HG03135 (cell line): ENCODE measurements around the gene NUAK2.

Source experiments
- ATAC-seq: cut with Tn5 transposase; IDR thresholded peaks from one replicate; pipeline ENCODE4 v1.9.1; 2021; ENCODE audit warnings: mild to moderate bottlenecking, moderate library complexity; ENCODE audit not compliant: unreplicated experiment

The NUAK2 gene

DNA sequence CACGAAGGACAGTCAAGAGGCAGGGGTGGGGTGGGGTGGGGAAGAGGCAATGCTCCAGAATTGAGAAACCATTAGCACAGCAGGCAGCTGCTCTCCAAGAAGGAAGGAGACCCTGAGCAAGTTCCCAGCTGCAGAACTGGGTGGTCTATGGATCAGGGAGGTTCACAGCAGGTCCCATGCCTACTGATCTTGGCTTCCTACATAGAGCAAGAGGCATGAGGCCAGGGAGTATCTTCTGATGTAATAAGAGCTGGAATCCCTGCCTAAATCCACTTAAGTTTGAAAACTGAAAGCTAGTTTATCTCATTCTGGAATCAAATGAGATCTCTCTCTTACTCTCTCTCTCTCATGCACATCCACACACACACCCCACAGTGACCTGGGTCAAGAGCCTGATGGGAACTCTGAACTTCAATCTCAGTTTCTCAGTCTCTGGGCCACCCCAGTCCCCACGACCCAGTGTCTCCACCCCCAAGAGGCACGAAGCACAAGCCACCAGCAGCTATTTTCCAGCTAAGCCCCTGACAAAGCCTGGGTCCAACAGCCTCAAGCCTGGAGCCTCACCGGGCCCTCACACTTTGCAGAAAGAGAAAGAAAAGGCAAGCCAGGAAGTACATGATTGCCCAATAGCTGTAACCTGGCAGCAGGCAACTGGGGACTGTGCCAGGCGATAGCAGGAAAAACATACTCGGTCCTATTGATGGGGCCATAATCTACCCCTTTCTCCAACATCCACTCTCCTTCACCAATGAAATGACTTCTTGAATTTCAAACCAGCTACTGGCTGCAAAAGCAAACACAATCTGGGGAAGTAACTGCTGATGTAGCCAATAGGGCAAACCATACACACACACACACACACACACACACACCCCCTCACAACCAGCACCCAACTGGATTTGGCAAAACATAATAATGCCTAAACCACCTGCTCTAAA is 2.2 kb downstream of the NUAK2 start:
- ATAC-seq, result no peak

DNA sequence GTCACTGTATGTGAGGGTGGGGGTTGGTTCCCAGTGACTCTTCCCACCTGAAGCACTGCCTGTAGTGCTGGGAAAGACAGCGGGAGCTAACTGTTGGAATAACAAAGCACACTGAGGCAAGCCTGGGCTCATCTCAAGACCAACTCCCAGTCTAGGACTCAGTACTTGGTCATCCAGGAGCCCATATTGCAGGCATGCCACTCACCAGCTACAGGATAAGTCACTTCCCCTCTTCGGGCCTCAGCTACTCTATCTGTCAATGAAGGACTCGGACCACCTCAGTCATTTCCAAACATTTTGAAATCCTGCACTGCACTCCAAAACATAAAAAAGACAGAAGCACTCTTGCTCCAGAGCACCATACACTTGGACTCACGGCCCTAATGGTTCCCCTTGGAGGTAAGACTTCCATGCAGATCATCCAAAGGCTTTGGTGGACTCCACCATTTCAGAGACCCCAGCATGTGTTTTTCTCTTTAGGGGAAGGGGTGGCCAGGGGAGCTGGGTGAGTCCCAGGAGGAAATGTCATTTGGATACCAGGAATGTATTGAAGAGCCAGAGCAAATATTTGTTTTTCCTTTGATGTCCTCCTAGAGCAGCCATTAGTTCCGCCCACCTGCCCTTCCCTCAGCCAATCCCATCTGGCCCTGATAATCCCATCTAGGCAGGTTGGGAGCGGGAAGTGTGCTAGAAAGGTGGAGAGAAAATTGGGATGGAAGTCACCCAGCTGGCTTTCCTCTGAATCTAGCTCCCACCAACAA is 3.1 kb downstream of the NUAK2 start:
- no peak for ATAC-seq

DNA sequence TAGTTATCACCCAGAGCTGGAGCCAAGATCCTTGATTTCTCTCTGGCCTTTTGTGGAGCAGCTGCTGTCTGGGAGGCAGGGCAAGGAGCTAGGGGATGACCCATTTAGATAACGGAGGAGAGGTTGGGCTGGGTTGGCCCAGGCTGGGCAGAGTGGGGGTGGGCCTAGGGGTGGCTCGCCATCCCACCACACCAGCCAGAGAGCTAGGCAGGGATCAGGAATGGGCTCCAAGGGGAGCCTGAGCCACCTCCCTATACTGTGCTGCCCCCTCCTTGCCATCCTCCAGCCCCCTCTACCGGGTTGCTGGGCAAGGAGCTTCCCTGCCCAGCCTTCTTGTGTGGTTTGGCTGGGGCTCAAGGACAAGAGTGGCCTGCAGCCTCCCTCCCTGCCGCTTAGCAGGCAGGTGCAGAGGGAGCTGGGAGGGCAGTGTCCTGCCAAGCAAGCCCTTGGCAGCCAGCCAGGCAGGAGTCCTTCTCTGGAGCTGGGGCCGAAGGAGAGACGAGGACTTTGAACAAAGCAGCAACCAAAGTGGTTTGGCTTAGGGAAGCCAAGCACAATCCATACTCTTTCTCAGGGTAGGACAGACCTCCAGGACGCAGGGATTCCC is 4.1 kb downstream of the NUAK2 start:
- ATAC-seq, result no peak

DNA sequence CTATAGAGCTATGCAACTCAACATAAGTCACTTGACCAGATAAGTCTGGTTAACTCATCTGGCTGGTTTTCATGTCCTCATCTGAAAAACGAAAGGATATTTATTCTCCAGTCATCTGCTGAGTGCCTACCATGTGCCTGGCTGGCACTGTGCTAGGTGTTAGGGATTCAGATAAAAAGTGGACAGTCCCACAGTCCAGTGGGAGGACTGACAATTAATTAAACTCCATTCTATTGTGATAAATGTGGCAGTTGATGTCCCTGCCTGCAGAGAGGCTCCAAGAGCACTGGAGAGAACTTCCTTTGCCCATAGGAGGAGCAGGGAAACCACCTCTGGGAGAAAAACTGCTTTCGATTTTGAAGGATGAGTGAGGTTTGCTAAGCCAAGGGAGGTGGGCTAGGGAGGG is 5.4 kb downstream of the NUAK2 start:
- no peak for ATAC-seq

DNA sequence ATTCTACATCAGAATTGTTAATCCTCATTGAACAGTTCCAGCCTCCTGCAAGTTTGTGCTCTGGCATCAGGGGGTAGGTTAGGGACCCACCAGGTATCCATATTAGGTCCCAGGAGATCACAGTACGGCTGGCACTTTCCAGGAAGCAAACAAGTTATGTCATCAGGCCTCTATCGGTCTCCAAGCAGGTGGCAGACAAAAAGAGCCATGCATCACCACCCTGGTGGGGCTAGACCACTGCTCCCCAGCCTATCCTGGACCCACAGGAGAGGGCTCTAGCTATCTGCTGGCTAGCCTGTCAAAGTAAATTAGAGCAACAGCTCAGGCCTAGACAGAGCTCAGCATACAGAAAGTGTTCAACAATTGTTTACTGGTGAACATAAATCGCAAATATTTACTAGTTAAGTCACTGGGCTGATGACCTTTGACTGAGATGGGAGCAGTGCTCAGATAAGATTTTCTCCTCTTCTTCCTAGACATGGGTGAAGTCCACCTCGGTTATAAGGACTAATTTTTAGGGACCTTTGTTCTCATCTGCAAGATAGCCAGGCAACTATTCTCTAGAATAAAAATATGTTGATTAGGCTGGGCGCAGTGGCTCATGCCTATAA is 6.4 kb downstream of the NUAK2 start:
- no peak for ATAC-seq

DNA sequence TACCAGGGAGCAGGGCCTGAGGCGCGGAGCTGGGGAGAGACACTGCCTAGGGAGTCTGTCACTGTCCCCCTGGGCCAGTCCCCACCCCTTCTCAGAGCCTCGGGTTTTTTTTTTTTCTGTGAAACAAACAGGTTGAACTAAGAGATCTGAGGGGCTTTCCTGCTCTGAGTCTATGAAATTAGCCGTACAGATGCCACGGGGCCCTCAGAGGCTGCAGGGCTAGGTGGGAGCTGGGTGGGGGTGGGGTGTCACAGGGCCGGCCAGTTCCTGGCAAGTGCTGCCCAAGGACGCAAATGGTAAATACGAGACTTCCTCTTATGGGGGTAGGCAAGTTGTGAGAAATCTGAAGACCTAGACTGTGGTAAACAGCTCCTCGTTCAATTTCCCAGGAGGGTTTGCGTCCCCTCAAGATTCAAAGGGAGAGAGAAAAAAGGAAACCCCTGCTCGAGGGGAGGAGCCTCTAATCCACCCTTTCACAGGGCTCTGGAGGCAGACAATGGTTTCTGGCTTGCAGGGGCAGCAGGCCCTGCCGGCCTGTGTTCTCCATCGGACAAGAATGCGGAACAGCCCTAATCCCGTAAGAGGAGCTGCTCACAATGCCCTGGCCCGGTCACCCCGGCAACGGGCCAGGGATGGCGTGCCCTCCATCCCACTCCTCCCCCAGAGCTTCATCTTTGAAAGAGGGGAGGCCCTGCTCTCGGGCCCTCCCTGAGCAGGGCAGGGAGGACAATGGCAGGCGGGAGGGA is 7.8 kb downstream of the NUAK2 start:
- no peak for ATAC-seq

DNA sequence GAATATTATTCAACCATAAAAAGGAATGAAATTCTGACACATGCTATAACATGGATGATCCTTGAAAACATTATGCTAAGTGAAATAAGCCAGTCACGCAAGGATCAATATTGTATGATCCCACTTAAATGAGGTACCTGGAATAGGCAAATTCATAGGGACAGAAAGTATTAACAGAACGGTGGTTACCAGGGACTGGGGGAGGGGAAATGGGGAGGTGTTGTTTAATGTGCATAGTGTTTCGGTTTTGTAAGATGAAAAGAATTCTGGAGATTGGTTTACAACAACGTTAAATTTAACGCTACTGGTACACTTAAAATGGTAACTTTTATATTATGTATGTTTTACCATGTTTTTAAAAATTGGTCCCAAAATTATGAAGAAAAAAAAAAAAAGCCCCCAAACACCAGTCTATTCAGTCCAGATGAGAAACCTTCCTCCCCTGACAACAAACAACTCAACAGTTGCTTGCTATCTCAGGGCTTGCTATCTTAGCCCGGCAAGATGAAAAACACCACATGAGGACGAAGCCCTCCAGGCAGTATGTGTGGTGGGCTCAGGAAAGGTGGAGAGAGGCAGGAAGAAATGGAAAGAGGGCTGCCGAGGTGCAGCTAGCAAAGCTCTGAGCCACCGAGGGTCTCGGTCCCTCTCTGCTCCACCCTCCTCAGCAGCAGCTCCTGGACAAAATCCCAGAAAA is 8.5 kb downstream of the NUAK2 start:
- no peak for ATAC-seq

DNA sequence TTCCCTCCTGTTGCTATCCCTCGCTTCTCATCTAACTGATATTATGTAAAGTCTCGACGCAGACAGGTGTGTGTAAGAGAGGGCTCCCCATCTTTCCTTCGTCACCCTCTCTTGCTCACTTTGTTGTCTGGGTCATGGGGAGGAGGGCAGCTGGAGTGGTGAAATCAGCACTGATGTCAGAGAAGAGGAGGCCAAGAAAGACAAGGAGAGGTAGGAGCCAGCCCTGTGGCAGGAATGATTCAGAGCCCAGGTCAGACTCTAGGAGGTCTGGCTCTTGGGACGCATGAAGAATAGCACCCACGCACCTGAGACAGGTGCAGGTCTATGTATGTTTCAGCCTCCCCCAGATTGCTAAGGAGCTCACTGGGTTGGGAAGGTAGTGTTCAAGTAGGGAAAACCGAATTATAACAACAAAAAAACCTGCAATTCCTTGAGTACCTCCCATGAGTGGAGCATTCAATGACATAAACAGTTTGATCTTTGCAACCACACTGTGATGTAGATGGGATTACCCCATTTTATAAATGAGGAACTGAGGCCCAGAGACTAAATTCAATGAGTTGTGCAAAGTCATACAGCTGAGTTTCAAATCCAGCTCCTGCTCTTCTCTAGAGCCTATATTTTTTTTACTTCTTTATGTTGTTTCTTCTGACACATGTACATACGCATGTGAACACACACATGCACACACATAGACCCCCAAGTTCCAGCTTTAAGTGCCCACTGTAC is 10.4 kb downstream of the NUAK2 start:
- ATAC-seq, result no peak

DNA sequence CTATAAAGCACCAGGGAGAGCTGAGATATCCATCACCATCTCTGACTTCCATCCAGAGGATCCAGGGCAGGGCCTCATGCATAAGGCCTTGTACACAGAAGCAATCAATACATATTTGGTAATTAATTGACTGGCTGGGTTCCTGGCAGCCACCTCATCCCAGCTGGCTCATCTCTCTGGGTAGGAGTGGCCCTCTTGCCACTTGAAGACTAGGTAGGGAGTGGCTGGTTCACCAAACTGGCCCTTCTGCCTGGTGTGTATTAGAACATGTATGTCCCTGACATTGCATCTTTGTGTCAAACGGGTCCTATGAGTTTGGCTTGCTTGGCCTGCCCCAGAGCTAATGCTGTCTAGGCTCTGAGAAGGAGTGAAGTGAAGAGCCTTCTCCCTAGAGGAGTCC is 11.8 kb downstream of the NUAK2 start:
- no peak for ATAC-seq

DNA sequence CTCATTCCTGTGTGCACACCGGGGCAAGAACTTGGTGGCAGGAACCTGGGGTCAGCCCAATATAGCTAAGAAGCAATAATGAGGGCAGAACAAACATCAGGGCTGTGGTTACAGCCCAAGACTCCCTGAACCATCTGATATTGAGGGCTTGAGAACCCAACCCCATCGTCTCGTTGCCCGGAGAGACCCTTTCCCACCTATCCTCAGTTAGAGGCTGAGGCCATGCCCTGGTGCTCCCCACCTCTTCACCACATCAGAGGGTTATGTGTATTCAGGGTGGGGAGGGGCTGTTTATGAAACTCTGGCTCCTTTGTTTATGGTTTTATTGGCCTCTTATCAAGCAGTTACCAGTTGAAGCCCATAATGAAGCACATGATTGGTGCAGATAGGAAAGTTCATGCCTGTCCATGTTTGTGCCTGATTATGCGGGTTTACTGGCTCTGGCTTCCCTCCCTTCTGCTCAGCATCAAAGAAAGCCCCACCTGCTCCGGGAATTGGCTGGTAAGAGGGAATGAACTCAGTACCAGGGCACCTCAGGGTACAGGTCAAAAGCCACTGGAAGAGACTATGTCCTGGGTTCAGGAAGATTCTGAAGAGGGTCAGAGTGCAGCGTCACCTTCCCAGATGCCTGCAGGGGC is 14.5 kb downstream of the NUAK2 start:
- ATAC-seq, result no peak

DNA sequence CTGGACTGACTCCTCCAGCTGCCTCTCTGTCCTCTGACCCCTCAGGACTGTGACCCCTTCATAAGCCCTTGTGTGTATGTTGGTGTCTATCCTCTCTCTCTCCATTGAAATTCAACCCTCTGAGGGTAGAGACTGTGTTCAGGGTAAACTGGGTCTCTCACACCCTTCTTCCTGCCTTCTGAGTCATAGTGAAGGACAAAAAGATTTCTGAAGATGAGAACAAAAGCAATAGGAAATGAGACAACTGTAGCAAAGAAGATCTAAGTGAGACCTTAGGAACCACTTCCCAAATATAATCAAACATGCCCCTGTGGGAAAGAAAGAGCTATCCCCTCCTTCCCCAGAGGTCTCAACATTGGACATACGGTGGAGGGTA is 16.9 kb downstream of the NUAK2 start:
- ATAC-seq, result no peak

DNA sequence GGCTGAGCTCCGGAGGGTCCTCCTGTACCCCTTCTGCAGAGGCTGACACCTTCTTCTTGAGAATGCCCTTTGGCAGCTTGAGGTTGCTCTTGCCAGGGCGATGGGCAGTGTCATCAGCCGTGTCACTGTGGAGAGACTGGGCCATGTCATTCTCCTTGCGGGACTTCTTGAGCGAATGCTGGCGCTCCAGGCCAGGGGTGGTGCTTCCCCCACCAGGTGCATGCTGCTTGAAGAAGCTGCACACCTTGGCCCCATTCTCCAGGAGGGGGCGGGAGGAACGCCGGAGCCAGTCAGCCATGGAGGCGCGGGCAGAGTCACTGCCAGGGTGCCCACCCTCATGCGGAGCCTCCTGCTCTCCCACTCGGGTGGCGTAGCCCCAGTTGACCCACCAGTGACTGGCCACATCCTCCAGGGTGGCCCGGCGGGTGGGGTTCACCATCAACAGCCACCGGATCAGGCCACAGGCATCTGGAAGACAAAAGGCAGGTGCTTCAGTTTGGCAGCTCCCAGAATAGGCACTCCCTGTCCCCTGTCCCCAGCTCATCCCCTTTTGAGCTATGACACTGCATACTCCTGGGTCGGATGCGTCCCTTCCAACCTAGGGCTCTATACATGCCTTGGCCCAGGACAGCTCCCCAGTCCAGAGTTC is 17.4 kb downstream of the NUAK2 start:
- no peak for ATAC-seq

DNA sequence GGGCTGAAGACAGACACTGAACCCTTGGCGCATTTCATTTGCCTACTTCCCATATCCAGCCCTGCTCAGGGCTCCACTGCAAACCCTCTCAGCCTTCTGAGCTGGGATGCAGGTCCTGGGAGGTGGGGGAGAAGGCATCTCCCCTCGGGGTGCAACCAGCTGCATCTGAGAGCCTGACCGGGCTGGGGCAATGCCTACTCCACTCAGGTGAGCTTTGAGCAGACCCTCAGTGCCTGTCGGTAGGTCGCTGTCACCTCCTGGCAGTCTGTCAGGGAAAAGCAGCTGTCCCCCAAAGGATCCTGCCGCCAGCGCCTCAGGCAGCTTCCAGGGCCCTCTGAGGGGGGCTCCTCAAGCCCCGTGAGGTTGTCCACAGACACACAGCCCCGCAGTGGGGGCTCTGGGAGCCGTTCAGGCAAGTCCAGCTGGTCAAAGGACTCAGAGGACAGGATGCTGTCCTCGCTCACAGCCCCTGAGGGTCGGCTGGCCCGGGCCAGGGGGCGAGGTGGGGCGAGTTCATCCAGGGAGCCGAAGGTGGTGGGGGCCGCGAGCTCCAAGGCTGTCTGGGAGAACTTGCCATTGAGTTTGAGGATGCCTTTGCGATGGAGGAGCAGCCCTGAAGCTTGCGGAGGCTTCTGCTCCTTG is 18.2 kb downstream of the NUAK2 start:
- ATAC-seq, result no peak

DNA sequence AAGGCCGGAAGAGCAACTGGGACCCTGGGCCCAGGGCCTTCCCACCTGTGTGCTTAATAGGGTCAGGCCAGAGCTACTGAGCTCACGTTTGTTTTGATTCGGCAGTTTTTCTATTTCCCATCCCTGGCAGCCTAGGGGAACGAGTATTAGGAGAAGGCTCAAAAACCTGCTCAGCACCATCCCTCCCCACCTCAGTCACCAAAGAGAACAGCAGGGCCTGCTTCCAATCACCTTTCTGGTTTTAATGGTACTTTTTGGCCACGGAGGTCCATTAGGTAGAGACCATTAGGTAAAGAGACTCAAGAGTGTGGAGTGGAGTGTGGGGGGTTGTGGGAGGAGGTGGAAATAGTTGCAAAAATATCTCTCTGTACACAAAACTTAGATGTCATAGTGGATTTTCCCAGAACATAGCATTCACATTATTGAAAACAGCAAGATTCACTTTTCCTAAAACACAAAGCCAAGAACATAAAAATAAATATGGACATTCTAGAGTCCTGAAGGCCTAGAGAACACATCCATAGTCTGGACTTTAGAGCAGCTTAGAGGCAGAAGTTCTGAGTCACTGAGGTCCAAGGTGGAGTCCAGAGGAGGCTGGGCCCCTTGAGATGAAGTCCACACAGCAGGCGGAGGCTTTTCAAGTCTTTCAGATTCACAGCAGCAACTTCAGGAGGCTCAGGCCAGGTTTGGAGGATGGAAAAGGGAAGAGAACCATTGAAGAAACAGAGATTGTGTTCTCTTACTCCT is 19.5 kb downstream of the NUAK2 start:
- ATAC-seq, result no peak

DNA sequence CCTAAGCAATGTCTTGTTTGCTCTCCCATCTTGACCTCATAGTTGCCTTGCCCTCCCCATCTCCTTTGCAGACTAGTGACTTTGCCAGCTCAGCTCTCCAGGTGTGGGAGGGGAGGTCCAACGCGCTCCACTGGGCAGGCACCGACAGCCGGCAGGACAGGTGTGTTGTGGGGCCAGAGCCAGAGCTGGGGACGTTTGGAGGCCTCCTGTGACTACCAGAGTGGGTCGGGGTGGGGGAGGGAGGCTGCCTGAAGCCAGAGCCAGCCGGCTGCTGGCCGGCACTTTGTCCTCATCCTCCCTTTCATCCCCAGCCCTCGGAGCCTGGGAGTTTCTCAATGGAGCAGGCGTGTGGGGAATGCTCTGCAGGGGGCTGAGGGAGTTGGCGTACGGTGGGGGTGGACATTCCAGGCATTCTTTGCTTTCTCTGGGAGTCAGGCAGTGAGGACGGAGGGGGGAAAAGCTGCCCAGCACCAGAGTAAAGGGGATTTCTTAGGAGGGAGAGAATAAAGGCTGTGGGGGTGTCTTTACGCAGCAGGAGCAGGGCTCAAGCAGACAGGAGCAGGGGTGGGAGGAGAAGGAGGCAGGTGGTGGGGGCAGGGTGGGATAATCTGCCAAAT is 20.2 kb downstream of the NUAK2 start:
- no peak for ATAC-seq

DNA sequence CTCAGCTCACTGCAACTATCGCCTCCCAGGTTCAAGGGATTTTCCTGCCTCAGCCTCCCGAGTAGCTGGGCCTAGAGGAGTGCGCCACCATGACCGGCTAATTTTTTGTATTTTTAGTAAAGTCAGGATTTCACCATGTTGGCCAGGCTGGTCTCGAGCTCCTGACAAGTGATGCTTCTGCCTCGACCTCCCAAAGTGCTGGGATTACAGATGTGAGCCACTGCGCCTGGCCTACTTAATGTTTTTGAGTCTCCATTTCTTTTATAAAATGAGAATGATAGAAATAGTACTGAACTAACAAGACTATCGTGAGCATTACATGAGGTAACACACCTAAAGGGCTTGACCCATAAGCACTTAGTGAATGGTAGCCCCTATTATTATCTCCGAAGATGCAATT is 21.4 kb downstream of the NUAK2 start:
- ATAC-seq, result no peak
